Activated naive CD8-positive, alpha-beta T cell treated with anti-CD3 and anti-CD28 coated beads, Interleukin-2, amount 10 ng/mL, durations not matched to agents 7 days and 5 days (primary cell): ENCODE data around the gene RPS6KA2. TPM values are rescaled to one million over a fixed set of nuclear protein-coding genes. Genes with fewer than 3 reads are reported as not detected.

ENCODE experiments used
- ATAC-seq: fragments of 150-1000 bp; cut with Tn5 transposase; one replicate; pipeline ENCODE4 v1.10.0; 2021; ENCODE audit warnings: low read depth, moderate library complexity
- POLR2A ChIA-PET: fragments of 350-600 bp; sonication (Branson Sonifier 250); formaldehyde crosslinking; loops from one replicate; lab custom pipeline; 2021; ENCODE audit warnings: antibody characterized with exemption; lab: Charles Lee
- DNase-seq: peaks from one replicate; pipeline ENCODE4 v3.0.0; 2021
- H3K27ac Mint-ChIP-seq: one replicate; pipeline ENCODE4 v1.8.0; 2022; ENCODE audit warnings: mild to moderate bottlenecking, mixed read lengths
- H3K27me3 Mint-ChIP-seq: one replicate; pipeline ENCODE4 v1.8.0; 2022; ENCODE audit warnings: mild to moderate bottlenecking, moderate library complexity, mixed read lengths
- H3K36me3 Mint-ChIP-seq: one replicate; pipeline ENCODE4 v1.8.0; 2021; ENCODE audit warnings: mild to moderate bottlenecking, mixed read lengths
- H3K4me1 Mint-ChIP-seq: one replicate; pipeline ENCODE4 v1.8.0; 2021; ENCODE audit warnings: mixed read lengths
- H3K4me3 Mint-ChIP-seq: one replicate; pipeline ENCODE4 v1.8.0; 2022; ENCODE audit warnings: mild to moderate bottlenecking, moderate library complexity, mixed read lengths
- H3K9me3 Mint-ChIP-seq: one replicate; pipeline ENCODE4 v1.8.0; 2021; ENCODE audit warnings: mixed read lengths
- total RNA-seq, 2 experiments: library from RNA; stranded (reverse); gene quantifications; one replicate each; pipeline ENCODE4 v1.2.3, GENCODE V29; 2021

Gene RPS6KA2
- total RNA-seq, 2 experiments from 2014 or later: 3.8 to 5.7 TPM

GRCh38 chr6:166650047-166650446 lies 23.0 kb upstream of the RPS6KA2 start:
- no peak for DNase-seq
- Mint-ChIP-seq H3K36me3 (no peaks in the 10 kb centered on the region), H3K4me3 (no peak overlapping the region), H3K27me3 (peaks cover 4% of the 10 kb centered on the region), H3K27ac (no peak overlapping the region), H3K4me1 (no peaks in the 10 kb centered on the region), H3K9me3 (no peaks in the 10 kb centered on the region)
- POLR2A ChIA-PET: no interaction called here
- no peak for ATAC-seq

- Mint-ChIP-seq H3K4me1 (no peaks in the 10 kb centered on the region), H3K27me3 (peaks cover 6% of the 10 kb centered on the region), H3K9me3 (no peaks in the 10 kb centered on the region), H3K27ac (no peak overlapping the region), H3K4me3 (no peak overlapping the region), H3K36me3 (no peaks in the 10 kb centered on the region)
- no peak for DNase-seq
- ATAC-seq: no peak
- POLR2A ChIA-PET: no interaction called here
These were observed 21.8 kb upstream of the RPS6KA2 start for GRCh38 chr6:166648846-166649245.

- H3K27ac Mint-ChIP-seq: no peak overlapping the region
- ATAC-seq (no peak), DNase-seq (no peak)
- H3K27me3 Mint-ChIP-seq: peaks cover 9% of the 10 kb centered on the region
- no peaks in the 10 kb centered on the region for H3K4me1 Mint-ChIP-seq
- H3K36me3 Mint-ChIP-seq: no peaks in the 10 kb centered on the region
- no peak overlapping the region for H3K4me3 Mint-ChIP-seq
- H3K9me3 Mint-ChIP-seq: no peaks in the 10 kb centered on the region
- POLR2A ChIA-PET: no interaction called here
These were observed 20.8 kb upstream of the RPS6KA2 start for GRCh38 chr6:166647896-166648295.

GRCh38 chr6:166646716-166647115 lies 19.7 kb upstream of the RPS6KA2 start:
- no peaks in the 10 kb centered on the region for H3K9me3 Mint-ChIP-seq
- no peak overlapping the region for H3K27ac Mint-ChIP-seq
- H3K36me3 Mint-ChIP-seq: no peaks in the 10 kb centered on the region
- POLR2A ChIA-PET: no interaction called here
- no peaks in the 10 kb centered on the region for H3K4me1 Mint-ChIP-seq
- peaks cover 18% of the 10 kb centered on the region for H3K27me3 Mint-ChIP-seq
- DNase-seq (no peak), ATAC-seq (no peak)
- H3K4me3 Mint-ChIP-seq: no peak overlapping the region

GRCh38 chr6:166645896-166646295 lies 18.8 kb upstream of the RPS6KA2 start:
- H3K9me3 Mint-ChIP-seq: no peaks in the 10 kb centered on the region
- no peak overlapping the region for H3K4me3 Mint-ChIP-seq
- H3K27me3 Mint-ChIP-seq: peaks cover 20% of the 10 kb centered on the region
- no peak for DNase-seq
- no peaks in the 10 kb centered on the region for H3K36me3 Mint-ChIP-seq
- no peak for ATAC-seq
- no peaks in the 10 kb centered on the region for H3K4me1 Mint-ChIP-seq
- no peak overlapping the region for H3K27ac Mint-ChIP-seq
- POLR2A ChIA-PET: interaction anchor here (1.4 kb wide), 1 partner anchor 18 kb away, joined by 3 read pairs; the partner anchor contains the start of gene RPS6KA2

GRCh38 chr6:166644681-166645080 lies 17.6 kb upstream of the RPS6KA2 start:
- H3K36me3 Mint-ChIP-seq: no peaks in the 10 kb centered on the region
- H3K4me1 Mint-ChIP-seq: peaks cover 6% of the 10 kb centered on the region
- H3K27me3 Mint-ChIP-seq: peaks cover 28% of the 10 kb centered on the region
- H3K4me3 Mint-ChIP-seq: no peak overlapping the region
- POLR2A ChIA-PET: interaction anchor here (1.4 kb wide), 1 partner anchor 17 kb away, joined by 3 read pairs; the partner anchor contains the start of gene RPS6KA2
- H3K27ac Mint-ChIP-seq: no peak overlapping the region
- DNase-seq: no peak
- ATAC-seq: no peak
- no peaks in the 10 kb centered on the region for H3K9me3 Mint-ChIP-seq

- no peak for DNase-seq
- H3K4me1 Mint-ChIP-seq: peaks cover 6% of the 10 kb centered on the region
- no peaks in the 10 kb centered on the region for H3K36me3 Mint-ChIP-seq
- ATAC-seq: no peak
- POLR2A ChIA-PET: no interaction called here
- no peaks in the 10 kb centered on the region for H3K9me3 Mint-ChIP-seq
- H3K4me3 Mint-ChIP-seq: no peak overlapping the region
- H3K27me3 Mint-ChIP-seq: peaks cover 34% of the 10 kb centered on the region
- H3K27ac Mint-ChIP-seq: no peak overlapping the region
These were observed 17.0 kb upstream of the RPS6KA2 start for GRCh38 chr6:166643891-166644590.

GRCh38 chr6:166642646-166643045 lies 15.6 kb upstream of the RPS6KA2 start:
- ATAC-seq: no peak
- peaks cover 38% of the 10 kb centered on the region for H3K27me3 Mint-ChIP-seq

GRCh38 chr6:166640342-166641043 lies 13.4 kb upstream of the RPS6KA2 start:
- peaks cover 48% of the 10 kb centered on the region for H3K27me3 Mint-ChIP-seq
- H3K27ac Mint-ChIP-seq: no peak overlapping the region
- POLR2A ChIA-PET: no interaction called here
- no peaks in the 10 kb centered on the region for H3K9me3 Mint-ChIP-seq
- ATAC-seq (no peak), DNase-seq (no peak)
- no peaks in the 10 kb centered on the region for H3K36me3 Mint-ChIP-seq
- H3K4me1 Mint-ChIP-seq: peaks cover 6% of the 10 kb centered on the region
- H3K4me3 Mint-ChIP-seq: no peak overlapping the region

More at GRCh38 chr6:166642646-166643045, 15.6 kb upstream of the RPS6KA2 start:
- POLR2A ChIA-PET: no interaction called here
- Mint-ChIP-seq H3K9me3 (no peaks in the 10 kb centered on the region), H3K4me1 (peaks cover 6% of the 10 kb centered on the region), H3K4me3 (no peak overlapping the region), H3K27ac (no peak overlapping the region), H3K36me3 (no peaks in the 10 kb centered on the region)
- no peak for DNase-seq

GRCh38 chr6:166639921-166640320 lies 12.9 kb upstream of the RPS6KA2 start:
- Mint-ChIP-seq H3K9me3 (no peaks in the 10 kb centered on the region), H3K27me3 (peaks cover 48% of the 10 kb centered on the region), H3K27ac (no peak overlapping the region), H3K4me3 (no peak overlapping the region), H3K36me3 (no peaks in the 10 kb centered on the region), H3K4me1 (peaks cover 6% of the 10 kb centered on the region)
- POLR2A ChIA-PET: no interaction called here
- DNase-seq (no peak), ATAC-seq (no peak)

- H3K9me3 Mint-ChIP-seq: no peaks in the 10 kb centered on the region
- no peak overlapping the region for H3K4me3 Mint-ChIP-seq
- H3K27ac Mint-ChIP-seq: no peak overlapping the region
- ATAC-seq: no peak
- peaks cover 43% of the 10 kb centered on the region for H3K27me3 Mint-ChIP-seq
- no peaks in the 10 kb centered on the region for H3K36me3 Mint-ChIP-seq
- DNase-seq: no peak
- H3K4me1 Mint-ChIP-seq: peaks cover 6% of the 10 kb centered on the region
- POLR2A ChIA-PET: no interaction called here
These were observed 11.5 kb upstream of the RPS6KA2 start for GRCh38 chr6:166638573-166638964.

- peaks cover 6% of the 10 kb centered on the region for H3K4me1 Mint-ChIP-seq
- no peak overlapping the region for H3K4me3 Mint-ChIP-seq
- POLR2A ChIA-PET: no interaction called here
- peaks cover 41% of the 10 kb centered on the region for H3K27me3 Mint-ChIP-seq
- ATAC-seq (no peak), DNase-seq (no peak)
- no peak overlapping the region for H3K27ac Mint-ChIP-seq
- no peaks in the 10 kb centered on the region for H3K9me3 Mint-ChIP-seq
- H3K36me3 Mint-ChIP-seq: no peaks in the 10 kb centered on the region
These were observed 10.9 kb upstream of the RPS6KA2 start for GRCh38 chr6:166637812-166638572.

- POLR2A ChIA-PET: no interaction called here
- Mint-ChIP-seq H3K27me3 (peaks cover 35% of the 10 kb centered on the region), H3K36me3 (no peaks in the 10 kb centered on the region), H3K4me3 (no peak overlapping the region), H3K4me1 (peaks cover 6% of the 10 kb centered on the region), H3K27ac (no peak overlapping the region), H3K9me3 (no peaks in the 10 kb centered on the region)
- no peak for ATAC-seq
- no peak for DNase-seq
These were observed 9.9 kb upstream of the RPS6KA2 start for GRCh38 chr6:166636934-166637333.
